ENCODE measurements around the gene PANK3. TPM values are rescaled to one million over a fixed set of nuclear protein-coding genes. Genes with fewer than 3 reads are reported as not detected.

Gene PANK3
- total and polyA plus RNA-seq, 2 donors from 2014 or later: 7.7 to 36.9 TPM

DNA sequence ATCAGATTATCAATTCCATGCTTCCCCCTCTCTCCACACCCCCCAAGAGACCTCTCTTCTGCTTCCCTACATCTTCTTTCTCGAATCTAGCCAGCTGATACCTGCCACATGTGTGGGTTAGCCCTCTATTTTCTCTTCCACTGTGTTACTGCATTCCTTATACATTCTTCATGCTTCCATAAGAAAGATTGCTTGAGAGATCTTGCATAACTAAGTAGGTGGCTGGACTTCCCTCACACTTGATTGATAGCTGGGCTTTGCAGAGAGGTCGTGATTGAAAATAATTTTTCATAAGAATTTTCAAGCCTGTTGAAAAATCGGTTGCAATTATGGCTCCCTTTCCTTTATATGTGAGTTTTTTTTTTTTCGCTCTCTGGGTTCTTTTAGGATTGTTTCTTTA is 33.0 kb upstream of the PANK3 start:
- DNase-seq: peak in 1 of 5 donors; percentile 26
- TF ChIP-seq CTCF (IDR thresholded peaks at IDR 0.05; ENCODE audit: borderline replicate concordance, extremely low read depth, insufficient read depth): no peak
- Histone ChIP-seq H3K27ac (ENCODE audit: low read depth in 2 of 2, low read length in 2 of 2) (no peak overlapping the region), H3K36me3 (ENCODE audit: control insufficient read depth in 2 of 3, insufficient read depth in 3 of 3, low read length in 3 of 3) (no peaks in the 10 kb centered on the region), H3K27me3 (ENCODE audit: control insufficient read depth, insufficient read depth, low read length) (no peaks in the 10 kb centered on the region), H3K4me1 (ENCODE audit: control insufficient read depth in 2 of 3, insufficient read depth in 2 of 3, low read depth in 1 of 3, low read length in 3 of 3) (no peaks in the 10 kb centered on the region), H3K4me3 (ENCODE audit: low read length in 3 of 3) (no peak overlapping the region), H3K9me3 (ENCODE audit: control insufficient read depth in 2 of 3, insufficient read depth in 1 of 3, low read length in 3 of 3) (no peaks in the 10 kb centered on the region), H3K9ac (ENCODE audit: low read length in 3 of 3) (no peak overlapping the region)
- no peak for FAIRE-seq
- intact Hi-C loops (cut with DNase I): no loop called here

DNA sequence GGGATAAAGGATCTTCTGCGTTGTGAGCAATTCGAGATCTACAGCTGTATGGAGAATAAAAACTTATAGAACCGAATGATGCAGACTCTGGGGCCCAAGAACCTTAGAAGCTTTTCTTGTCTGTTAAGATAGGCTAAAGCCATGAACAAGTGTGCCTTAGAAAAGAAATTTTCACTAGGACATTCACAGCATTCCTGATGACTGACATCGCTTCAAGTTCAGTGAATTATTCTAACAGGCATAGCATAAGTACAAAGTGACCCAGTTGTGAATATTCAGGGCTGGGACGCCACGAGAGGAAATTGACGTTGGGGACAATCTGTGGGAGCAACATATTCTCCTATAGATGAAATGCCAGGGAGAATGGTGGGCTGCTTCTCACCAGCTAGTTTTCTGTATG is 32.0 kb upstream of the PANK3 start:
- H3K27ac ChIP-seq (ENCODE audit: low read depth in 2 of 2, low read length in 2 of 2): no peak overlapping the region
- H3K36me3 ChIP-seq (ENCODE audit: control insufficient read depth in 2 of 3, insufficient read depth in 3 of 3, low read length in 3 of 3): no peaks in the 10 kb centered on the region
- H3K27me3 ChIP-seq (ENCODE audit: control insufficient read depth, insufficient read depth, low read length): no peaks in the 10 kb centered on the region
- H3K9ac ChIP-seq (ENCODE audit: low read length in 3 of 3): no peak overlapping the region
- H3K4me1 ChIP-seq (ENCODE audit: control insufficient read depth in 2 of 3, insufficient read depth in 2 of 3, low read depth in 1 of 3, low read length in 3 of 3): no peaks in the 10 kb centered on the region
- TF ChIP-seq CTCF (IDR thresholded peaks at IDR 0.05; ENCODE audit: borderline replicate concordance, extremely low read depth, insufficient read depth): no peak
- H3K4me3 ChIP-seq (ENCODE audit: low read length in 3 of 3): no peak overlapping the region
- no peak for FAIRE-seq
- intact Hi-C loops (cut with DNase I): no loop called here
- H3K9me3 ChIP-seq (ENCODE audit: control insufficient read depth in 2 of 3, insufficient read depth in 1 of 3, low read length in 3 of 3): no peaks in the 10 kb centered on the region
- DNase-seq: peak in 2 of 5 donors; percentile 41 to 47

DNA sequence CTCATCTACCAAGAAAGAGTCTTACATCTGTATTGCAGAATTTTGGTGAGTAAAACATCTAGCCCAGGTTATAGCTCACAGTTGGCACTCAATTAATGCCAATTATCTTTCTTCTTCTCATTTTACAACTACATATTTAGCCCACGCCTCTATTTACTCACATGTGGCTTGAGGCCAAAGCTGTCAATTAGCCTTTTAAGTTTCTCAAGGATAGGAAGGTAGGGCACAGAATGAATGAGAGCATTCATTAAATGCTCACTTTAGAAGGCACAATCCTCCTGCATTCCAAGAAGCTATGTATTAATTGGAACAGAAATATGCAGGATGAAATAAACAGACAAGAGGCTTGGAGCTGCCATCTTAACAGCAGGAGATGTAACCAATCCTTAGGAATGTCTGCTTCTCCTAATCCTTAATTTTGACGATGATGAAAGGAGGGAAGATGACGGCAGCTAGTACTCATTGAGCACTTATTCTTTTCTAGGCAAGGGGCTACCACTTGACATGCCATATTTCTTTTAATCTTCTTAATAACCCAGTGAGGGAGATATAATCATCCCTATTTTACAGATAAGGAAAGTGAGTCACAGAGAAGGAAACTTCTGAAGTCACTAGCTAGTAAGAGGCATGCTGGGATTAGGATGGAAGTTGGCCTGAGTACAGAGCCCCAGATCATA is 30.8 kb upstream of the PANK3 start:
- Histone ChIP-seq H3K4me1 (ENCODE audit: control insufficient read depth in 2 of 3, insufficient read depth in 2 of 3, low read depth in 1 of 3, low read length in 3 of 3) (no peaks in the 10 kb centered on the region), H3K27ac (ENCODE audit: low read depth in 2 of 2, low read length in 2 of 2) (no peak overlapping the region), H3K9ac (ENCODE audit: low read length in 3 of 3) (no peak overlapping the region), H3K27me3 (ENCODE audit: control insufficient read depth, insufficient read depth, low read length) (no peaks in the 10 kb centered on the region), H3K4me3 (ENCODE audit: low read length in 3 of 3) (no peak overlapping the region), H3K36me3 (ENCODE audit: control insufficient read depth in 2 of 3, insufficient read depth in 3 of 3, low read length in 3 of 3) (no peaks in the 10 kb centered on the region), H3K9me3 (ENCODE audit: control insufficient read depth in 2 of 3, insufficient read depth in 1 of 3, low read length in 3 of 3) (no peaks in the 10 kb centered on the region)
- DNase-seq (no peak), FAIRE-seq (no peak)
- TF ChIP-seq CTCF (IDR thresholded peaks at IDR 0.05; ENCODE audit: borderline replicate concordance, extremely low read depth, insufficient read depth): no peak
- intact Hi-C loops (cut with DNase I): no loop called here

DNA sequence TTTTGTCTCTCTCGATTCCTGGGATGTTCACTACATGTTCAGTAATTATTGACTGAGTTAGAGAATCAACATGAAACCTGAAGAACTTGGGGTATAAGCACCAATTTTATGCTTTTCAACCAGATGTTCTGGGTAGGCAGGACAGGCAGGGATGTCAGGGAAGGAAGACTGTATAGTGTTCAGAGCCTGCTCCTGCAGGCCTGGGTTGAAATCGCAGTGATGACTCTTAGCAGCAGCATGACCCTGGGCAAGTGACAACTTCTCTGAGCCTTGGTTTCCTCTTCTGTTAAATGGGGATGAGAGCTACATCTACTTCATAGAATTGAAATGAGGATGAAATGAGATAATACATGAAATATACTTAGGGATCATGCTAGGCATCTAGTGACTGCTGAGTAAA is 29.7 kb upstream of the PANK3 start:
- Histone ChIP-seq H3K27me3 (ENCODE audit: control insufficient read depth, insufficient read depth, low read length) (no peaks in the 10 kb centered on the region), H3K4me1 (ENCODE audit: control insufficient read depth in 2 of 3, insufficient read depth in 2 of 3, low read depth in 1 of 3, low read length in 3 of 3) (no peaks in the 10 kb centered on the region), H3K9ac (ENCODE audit: low read length in 3 of 3) (no peak overlapping the region), H3K9me3 (ENCODE audit: control insufficient read depth in 2 of 3, insufficient read depth in 1 of 3, low read length in 3 of 3) (no peaks in the 10 kb centered on the region), H3K27ac (ENCODE audit: low read depth in 2 of 2, low read length in 2 of 2) (no peak overlapping the region), H3K4me3 (ENCODE audit: low read length in 3 of 3) (no peak overlapping the region), H3K36me3 (ENCODE audit: control insufficient read depth in 2 of 3, insufficient read depth in 3 of 3, low read length in 3 of 3) (no peaks in the 10 kb centered on the region)
- TF ChIP-seq CTCF (IDR thresholded peaks at IDR 0.05; ENCODE audit: borderline replicate concordance, extremely low read depth, insufficient read depth): no peak
- DNase-seq (no peak), FAIRE-seq (no peak)
- intact Hi-C loops (cut with DNase I): no loop called here
